HG02642 (cell line): ENCODE measurements around the gene GMPPA.

Experiments
- ATAC-seq: cut with Tn5 transposase; IDR thresholded peaks from one replicate; pipeline ENCODE4 v1.9.1; 2021; ENCODE audit warnings: mild to moderate bottlenecking; ENCODE audit not compliant: unreplicated experiment, poor library complexity

The GMPPA gene

DNA sequence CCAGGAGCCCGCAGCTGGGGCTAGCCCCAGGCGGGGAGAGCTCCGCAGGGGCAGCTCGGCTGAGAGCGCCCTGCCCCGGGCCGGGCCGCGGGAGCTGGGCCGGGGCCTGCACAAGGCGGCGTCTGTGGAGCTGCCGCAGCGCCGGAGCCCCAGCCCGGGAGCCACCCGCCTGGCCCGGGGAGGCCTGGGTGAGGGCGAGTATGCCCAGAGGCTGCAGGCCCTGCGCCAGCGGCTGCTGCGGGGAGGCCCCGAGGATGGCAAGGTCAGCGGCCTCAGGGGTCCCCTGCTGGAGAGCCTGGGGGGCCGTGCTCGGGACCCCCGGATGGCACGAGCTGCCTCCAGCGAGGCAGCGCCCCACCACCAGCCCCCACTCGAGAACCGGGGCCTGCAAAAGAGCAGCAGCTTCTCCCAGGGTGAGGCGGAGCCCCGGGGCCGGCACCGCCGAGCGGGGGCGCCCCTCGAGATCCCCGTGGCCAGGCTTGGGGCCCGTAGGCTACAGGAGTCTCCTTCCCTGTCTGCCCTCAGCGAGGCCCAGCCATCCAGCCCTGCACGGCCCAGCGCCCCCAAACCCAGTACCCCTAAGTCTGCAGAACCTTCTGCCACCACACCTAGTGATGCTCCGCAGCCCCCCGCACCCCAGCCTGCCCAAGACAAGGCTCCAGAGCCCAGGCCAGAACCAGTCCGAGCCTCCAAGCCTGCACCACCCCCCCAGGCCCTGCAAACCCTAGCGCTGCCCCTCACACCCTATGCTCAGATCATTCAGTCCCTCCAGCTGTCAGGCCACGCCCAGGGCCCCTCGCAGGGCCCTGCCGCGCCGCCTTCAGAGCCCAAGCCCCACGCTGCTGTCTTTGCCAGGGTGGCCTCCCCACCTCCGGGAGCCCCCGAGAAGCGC is 15.0 kb upstream of the GMPPA start:
- ATAC-seq: no peak

DNA sequence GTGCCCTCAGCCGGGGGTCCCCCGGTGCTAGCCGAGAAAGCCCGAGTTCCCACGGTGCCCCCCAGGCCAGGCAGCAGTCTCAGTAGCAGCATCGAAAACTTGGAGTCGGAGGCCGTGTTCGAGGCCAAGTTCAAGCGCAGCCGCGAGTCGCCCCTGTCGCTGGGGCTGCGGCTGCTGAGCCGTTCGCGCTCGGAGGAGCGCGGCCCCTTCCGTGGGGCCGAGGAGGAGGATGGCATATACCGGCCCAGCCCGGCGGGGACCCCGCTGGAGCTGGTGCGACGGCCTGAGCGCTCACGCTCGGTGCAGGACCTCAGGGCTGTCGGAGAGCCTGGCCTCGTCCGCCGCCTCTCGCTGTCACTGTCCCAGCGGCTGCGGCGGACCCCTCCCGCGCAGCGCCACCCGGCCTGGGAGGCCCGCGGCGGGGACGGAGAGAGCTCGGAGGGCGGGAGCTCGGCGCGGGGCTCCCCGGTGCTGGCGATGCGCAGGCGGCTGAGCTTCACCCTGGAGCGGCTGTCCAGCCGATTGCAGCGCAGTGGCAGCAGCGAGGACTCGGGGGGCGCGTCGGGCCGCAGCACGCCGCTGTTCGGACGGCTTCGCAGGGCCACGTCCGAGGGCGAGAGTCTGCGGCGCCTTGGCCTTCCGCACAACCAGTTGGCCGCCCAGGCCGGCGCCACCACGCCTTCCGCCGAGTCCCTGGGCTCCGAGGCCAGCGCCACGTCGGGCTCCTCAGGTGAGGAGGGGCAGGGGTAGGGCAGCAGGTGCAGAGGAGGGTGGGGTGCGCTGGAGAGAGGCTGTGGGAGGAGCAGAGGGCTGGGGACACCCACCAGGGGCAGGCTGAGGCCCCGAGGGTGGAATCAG is 14.1 kb upstream of the GMPPA start:
- no peak for ATAC-seq

DNA sequence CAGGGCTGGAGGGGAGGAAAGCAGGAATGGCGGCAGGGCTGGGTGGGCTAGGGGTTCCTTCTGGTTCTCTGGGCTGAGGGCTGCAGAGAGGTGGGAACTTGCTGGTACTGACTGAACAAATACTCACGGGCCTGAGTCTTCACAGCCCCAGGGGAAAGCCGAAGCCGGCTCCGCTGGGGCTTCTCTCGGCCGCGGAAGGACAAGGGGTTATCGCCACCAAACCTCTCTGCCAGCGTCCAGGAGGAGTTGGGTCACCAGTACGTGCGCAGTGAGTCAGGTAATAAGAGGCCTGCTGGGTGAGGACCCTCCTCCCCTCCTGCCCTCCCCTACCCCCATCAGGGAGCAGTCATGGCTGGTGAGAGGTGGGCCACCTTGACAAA is 13.5 kb upstream of the GMPPA start:
- ATAC-seq: no peak

GRCh38 chr2:219486380-219486959 is 12.2 kb upstream of the GMPPA start:
- ATAC-seq: no peak

DNA sequence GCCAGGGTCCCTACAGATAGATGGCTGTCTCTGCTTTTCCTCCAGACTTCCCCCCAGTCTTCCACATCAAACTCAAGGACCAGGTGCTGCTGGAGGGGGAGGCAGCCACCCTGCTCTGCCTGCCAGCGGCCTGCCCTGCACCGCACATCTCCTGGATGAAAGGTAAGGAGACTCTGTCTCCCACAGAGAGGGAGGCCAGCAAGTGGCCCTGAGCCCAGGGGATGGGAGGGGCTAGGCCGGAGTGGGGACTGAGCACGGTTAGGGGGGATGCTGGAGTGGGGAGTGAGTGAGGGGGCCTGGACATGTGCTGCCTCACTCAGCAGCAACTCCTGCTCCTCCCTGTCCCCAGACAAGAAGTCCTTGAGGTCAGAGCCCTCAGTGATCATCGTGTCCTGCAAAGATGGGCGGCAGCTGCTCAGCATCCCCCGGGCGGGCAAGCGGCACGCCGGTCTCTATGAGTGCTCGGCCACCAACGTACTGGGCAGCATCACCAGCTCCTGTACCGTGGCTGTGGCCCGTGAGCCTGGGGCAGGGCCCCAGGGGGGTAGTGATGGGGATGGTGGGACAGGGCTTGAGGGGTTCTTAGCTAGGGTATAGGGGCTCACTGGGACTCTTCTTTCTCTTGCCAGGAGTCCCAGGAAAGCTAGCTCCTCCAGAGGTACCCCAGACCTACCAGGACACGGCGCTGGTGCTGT is 10.4 kb upstream of the GMPPA start:
- ATAC-seq: no peak

GRCh38 chr2:219488844-219489194 is 9.9 kb upstream of the GMPPA start:
- ATAC-seq: no peak

DNA sequence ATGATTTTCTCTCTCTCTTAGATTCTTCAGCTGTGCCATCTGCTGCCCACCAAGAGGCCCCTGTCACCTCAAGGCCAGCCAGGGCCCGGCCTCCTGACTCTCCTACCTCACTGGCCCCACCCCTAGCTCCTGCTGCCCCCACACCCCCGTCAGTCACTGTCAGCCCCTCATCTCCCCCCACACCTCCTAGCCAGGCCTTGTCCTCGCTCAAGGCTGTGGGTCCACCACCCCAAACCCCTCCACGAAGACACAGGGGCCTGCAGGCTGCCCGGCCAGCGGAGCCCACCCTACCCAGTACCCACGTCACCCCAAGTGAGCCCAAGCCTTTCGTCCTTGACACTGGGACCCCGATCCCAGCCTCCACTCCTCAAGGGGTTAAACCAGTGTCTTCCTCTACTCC is 9.4 kb upstream of the GMPPA start:
- ATAC-seq: no peak

GRCh38 chr2:219490186-219490585 is 8.5 kb upstream of the GMPPA start:
- no peak for ATAC-seq

- ATAC-seq: no peak
Observed at GRCh38 chr2:219490600-219491130, 8.0 kb upstream of the GMPPA start.

GRCh38 chr2:219491278-219491963 is 7.3 kb upstream of the GMPPA start:
- ATAC-seq: no peak

- no peak for ATAC-seq
Observed at GRCh38 chr2:219492575-219492974, 6.1 kb upstream of the GMPPA start.

- no peak for ATAC-seq
Observed at GRCh38 chr2:219493086-219493485, 5.6 kb upstream of the GMPPA start.

DNA sequence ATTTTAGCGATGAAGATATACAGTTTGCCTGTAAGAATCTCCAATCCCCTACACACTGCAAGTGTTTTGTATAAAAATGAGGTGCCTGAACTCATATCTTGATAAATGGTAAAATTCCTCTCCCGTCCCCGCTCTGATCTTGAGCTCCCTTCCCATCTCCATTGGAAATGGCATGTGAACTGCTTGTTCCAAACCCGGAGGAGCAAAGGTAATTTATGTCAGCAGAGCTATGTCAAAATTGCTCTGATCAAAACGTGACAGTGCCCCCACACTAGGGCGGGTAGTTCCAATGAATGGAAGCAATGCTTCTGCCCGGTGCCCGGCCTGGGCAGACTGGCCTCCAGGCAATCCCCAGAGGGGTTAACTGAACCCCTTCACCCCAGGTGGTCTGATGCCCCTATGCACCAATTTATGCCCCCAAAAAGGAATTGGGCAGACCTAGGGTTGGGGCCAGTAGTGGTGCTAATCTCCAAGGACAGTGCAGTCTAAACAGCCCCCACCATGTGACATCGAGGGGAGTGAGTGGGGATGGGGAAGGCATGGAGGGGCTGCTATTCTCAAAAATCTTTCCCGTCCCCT is 3.6 kb upstream of the GMPPA start:
- ATAC-seq: no peak

- ATAC-seq: no peak
Observed at GRCh38 chr2:219495531-219496122, 3.1 kb upstream of the GMPPA start.

DNA sequence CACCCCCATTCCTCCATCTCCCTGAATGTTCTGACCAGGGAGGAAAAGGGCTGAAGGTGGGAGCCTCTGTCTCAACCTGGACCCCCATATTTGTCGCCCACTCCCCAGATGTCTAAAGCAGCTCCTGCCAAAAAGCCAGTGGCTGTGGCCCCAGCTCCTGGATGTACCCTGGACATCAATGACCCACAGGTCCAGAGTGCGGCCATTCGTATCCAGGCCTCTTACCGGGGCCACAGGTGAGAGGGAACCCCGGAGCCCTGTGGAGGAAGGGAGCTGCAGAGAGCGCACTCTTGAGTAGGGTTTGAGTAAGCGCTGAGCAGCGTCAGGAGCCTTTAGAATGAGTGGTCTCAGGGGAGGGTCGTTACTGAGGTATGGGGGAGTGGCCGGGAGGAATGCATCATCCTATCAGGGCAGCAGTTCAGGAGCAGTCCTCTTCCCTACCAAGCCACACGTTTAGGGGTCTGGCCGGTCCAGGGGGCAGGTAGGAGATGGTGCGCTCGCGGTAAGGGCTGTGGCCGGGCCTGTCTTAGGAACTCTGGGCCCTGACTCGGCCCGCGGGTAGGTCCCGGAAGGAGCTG is 2.4 kb upstream of the GMPPA start:
- ATAC-seq: no peak

DNA sequence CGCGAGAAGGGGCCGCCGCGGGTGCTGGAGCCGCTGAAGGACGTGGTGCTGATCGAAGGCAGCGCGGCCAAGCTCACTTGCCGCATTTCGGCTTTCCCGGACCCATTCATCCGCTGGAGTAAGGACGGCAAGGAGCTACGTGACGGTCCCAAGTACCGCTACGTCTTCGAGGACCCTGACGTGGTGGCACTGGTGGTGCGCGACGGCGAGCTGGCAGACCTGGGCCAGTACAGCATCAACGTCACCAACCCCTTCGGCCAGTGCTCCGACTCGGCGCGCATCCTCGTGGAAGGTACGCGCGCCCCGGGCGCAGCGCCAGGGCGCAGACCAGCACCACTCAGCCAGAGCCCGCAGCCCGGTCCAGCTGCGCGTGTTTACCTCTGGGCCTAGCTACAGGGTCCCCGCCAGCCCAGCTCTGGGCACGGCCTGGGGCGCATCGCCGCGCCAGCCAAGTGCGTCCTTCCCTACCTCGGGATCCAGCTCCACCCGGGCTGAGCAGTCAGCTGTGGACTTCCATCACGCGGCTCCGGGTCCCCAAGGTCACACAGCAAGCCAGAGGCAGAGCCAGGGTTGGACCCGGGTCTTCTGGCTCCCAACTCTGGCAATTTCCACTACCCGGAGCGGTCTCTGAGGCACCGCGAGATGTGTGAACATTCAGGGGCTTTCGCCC is 1.7 kb upstream of the GMPPA start:
- ATAC-seq: no peak

DNA sequence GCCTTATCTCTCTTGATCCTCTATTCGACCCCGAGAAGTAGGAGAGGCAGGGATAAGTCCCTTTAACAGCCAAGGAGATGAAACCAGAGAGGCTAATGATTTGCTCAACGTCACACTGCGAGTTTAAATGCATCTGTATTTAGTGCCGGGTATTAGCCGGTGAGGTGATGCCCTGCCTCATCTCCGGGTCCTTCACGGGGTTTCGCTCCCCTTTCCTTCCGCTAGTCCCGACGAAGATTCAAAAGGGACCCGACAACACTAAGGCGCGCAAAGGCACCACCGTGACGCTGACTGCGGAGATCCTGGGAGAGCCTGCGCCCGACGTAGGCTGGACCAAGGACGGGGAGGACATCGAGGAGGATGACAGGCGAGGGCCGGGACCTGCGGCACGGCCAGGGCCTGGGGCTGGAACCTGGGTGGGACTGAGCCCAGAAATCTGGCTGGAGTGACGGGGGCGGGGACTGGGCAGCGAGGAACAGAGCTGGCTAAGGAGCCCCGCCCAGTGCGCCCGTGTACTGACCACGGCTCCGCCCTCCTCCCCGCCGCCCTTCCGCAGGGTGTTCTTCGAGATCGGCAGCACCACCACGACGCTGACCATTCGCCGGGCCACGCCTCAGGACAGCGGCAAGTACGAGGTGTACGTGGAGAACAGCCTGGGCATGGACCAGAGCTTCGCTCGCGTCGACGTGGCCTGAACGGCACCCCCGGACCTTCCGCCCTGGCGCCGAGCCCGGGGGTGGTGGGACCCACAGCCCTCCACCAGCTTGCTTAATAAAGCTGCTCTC is 1.0 kb upstream of the GMPPA start:
- ATAC-seq: peak; percentile 20

DNA sequence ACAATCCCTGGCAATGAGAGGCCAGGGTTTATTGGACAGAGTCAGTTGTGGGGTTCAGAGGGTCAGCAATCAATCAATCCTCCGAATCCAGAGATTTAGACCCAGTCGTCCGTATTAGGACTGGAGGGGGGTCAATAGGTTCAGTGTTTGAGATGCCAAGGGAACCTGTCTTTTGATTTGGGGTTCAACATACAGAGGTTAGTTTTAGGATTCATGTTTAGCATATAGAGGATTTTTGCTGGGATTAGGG is 292 bp downstream of the GMPPA start:
- no peak for ATAC-seq
